Sigmoid colon (tissue), 7 donors: Measurements from ENCODE around the gene CHCHD6. TPM values are rescaled to one million over a fixed set of nuclear protein-coding genes. Genes with fewer than 3 reads are reported as not detected.

Experiments used
- DNase-seq: peaks from one replicate; pipeline ENCODE4 v3.0.0-alpha.2; 2019
- H3K27ac ChIP-seq, 4 donors: fragments of 200-600 bp; sonication (generic); one replicate each; pipeline ENCODE4 v1.5.1; 2016 to 2019; ENCODE audit warnings: mild to moderate bottlenecking in 1 of 4
- H3K27me3 ChIP-seq, 3 donors: fragments of 200-600 bp; sonication (generic); one replicate each; pipeline ENCODE4 v1.5.1; 2019; ENCODE audit warnings: mild to moderate bottlenecking in 1 of 3
- H3K36me3 ChIP-seq, 4 donors: fragments of 200-600 bp; sonication (generic); one replicate each; pipeline ENCODE4 v1.5.1; 2016 to 2019
- H3K4me1 ChIP-seq, 4 donors: fragments of 200-600 bp; sonication (generic); one replicate each; pipeline ENCODE4 v1.5.1; 2017 to 2019
- H3K4me3 ChIP-seq, 4 donors: fragments of 200-600 bp; sonication (generic); one replicate each; pipeline ENCODE4 v1.5.1; 2017 to 2019; ENCODE audit warnings: mild to moderate bottlenecking in 2 of 4, moderate library complexity in 1 of 4
- H3K9me3 ChIP-seq, 4 donors: fragments of 200-600 bp in 3 of 4; sonication (generic) in 3 of 4; one replicate each; pipeline versions ENCODE4 v1.5.1 to v1.6.1; 2013 to 2019
- CTCF ChIP-seq, 4 experiments: fragments of 450-650 bp in 3 of 4; fragments of 200-600 bp in 1 of 4; IDR thresholded peaks; one replicate each; pipeline ENCODE4 v1.5.1; 2016 to 2019; ENCODE audit warnings: antibody characterized with exemption in 4 of 4, mild to moderate bottlenecking in 3 of 4, moderate library complexity in 2 of 4
- EP300 ChIP-seq, 4 donors: sonication (generic); formaldehyde crosslinking; IDR thresholded peaks; one replicate each; pipeline ENCODE4 v1.6.1; 2017; ENCODE audit warnings: antibody characterized with exemption in 4 of 4
- POLR2A ChIP-seq, 2 donors: fragments of 450-650 bp; IDR thresholded peaks; one replicate each; pipeline ENCODE4 v1.6.1; 2016; ENCODE audit warnings: antibody characterized with exemption in 2 of 2, mild to moderate bottlenecking in 2 of 2, moderate library complexity in 2 of 2
- POLR2AphosphoS5 ChIP-seq, 4 donors: sonication (generic); formaldehyde crosslinking; IDR thresholded peaks; one replicate each; pipeline ENCODE4 v1.6.1; 2017; ENCODE audit warnings: antibody characterized with exemption in 4 of 4
- WGBS, 2 donors: extraction: QIAGEN DNeasy Blood & Tissue Kit; methylation state at CpG; one replicate each; pipeline ENCODE4 v1.1.7; 2013; 5-methylcytosine and 5-hydroxymethylcytosine counted together
- intact Hi-C: fragments of 100-400 bp; cut with DNase I; formaldehyde crosslinking; loops from one replicate; pipeline ENCODE4 v1.15.1; 2023
- polyA plus RNA-seq, 3 donors: library from polyadenylated mRNA; stranded (reverse); fragments of 200-250 nt; gene quantifications; one replicate each; pipeline ENCODE4 v1.2.3, GENCODE V29; 2013
- total RNA-seq, 4 donors: library from RNA; depleted of rRNA; stranded (reverse); fragments of >200 nt; gene quantifications; one replicate each; pipeline ENCODE4 v1.1.0, GENCODE V29; 2016
- donor health status: healthy with polysubstance abuse.
- donor health status: Bipolar disorder and iron deficiency.
- donor health status: healthy.

Gene CHCHD6
- total and polyA plus RNA-seq, 7 donors, result 8.0 to 20.9 (median 14.4) TPM

- Histone ChIP-seq H3K4me3 (no peak overlapping the region), H3K27ac (no peak overlapping the region), H3K9me3 (peaks cover 0 to 7% (median 0%) of the 10 kb centered on the region in 4 donors), H3K4me1 (peaks cover 0 to 8% (median 0%) of the 10 kb centered on the region in 4 donors), H3K27me3 (no peaks in the 10 kb centered on the region), H3K36me3 (peaks cover 0 to 3% (median 2%) of the 10 kb centered on the region in 4 donors)
- intact Hi-C loops, result no loop called here
- DNase-seq, result no peak
- WGBS, 2 donors, result 93 to 96% methylated on average over 5 of the region's 5 CpGs
- TF ChIP-seq CTCF (IDR thresholded peaks at IDR 0.05), result no peak
- TF ChIP-seq POLR2A (IDR thresholded peaks at IDR 0.05), result no peak
- TF ChIP-seq POLR2AphosphoS5 (IDR thresholded peaks at IDR 0.05), result no peak
- no peak for TF ChIP-seq EP300 (IDR thresholded peaks at IDR 0.05)
These were observed 38.0 kb downstream of the CHCHD6 start for GRCh38 chr3:126742057-126742456.

GRCh38 chr3:126743350-126743749, 39.3 kb downstream of the CHCHD6 start:
- no peak for DNase-seq
- Histone ChIP-seq H3K4me3 (no peak overlapping the region), H3K36me3 (peaks cover 0 to 3% (median 0%) of the 10 kb centered on the region in 4 donors), H3K9me3 (peaks cover 0 to 7% (median 0%) of the 10 kb centered on the region in 4 donors), H3K4me1 (peaks cover 0 to 8% (median 0%) of the 10 kb centered on the region in 4 donors), H3K27me3 (no peaks in the 10 kb centered on the region), H3K27ac (no peak overlapping the region)
- 93 to 94% methylated on average over 5 of the region's 5 CpGs for WGBS, 2 donors
- no peak for TF ChIP-seq CTCF (IDR thresholded peaks at IDR 0.05)
- intact Hi-C loops, result no loop called here

GRCh38 chr3:126743781-126744180, 39.7 kb downstream of the CHCHD6 start:
- peaks cover 0 to 3% (median 0%) of the 10 kb centered on the region in 4 donors for H3K36me3 ChIP-seq
- peaks cover 0 to 7% (median 0%) of the 10 kb centered on the region in 4 donors for H3K9me3 ChIP-seq
- H3K4me3 ChIP-seq, result no peak overlapping the region
- peaks cover 0 to 8% (median 0%) of the 10 kb centered on the region in 4 donors for H3K4me1 ChIP-seq
- intact Hi-C loops, result no loop called here
- WGBS, 2 donors, result 95 to 97% methylated on average over 5 of the region's 5 CpGs
- no peaks in the 10 kb centered on the region for H3K27me3 ChIP-seq
- DNase-seq, result no peak
- TF ChIP-seq CTCF (IDR thresholded peaks at IDR 0.05), result no peak
- no peak for TF ChIP-seq POLR2AphosphoS5 (IDR thresholded peaks at IDR 0.05)
- TF ChIP-seq POLR2A (IDR thresholded peaks at IDR 0.05), result no peak
- no peak for TF ChIP-seq EP300 (IDR thresholded peaks at IDR 0.05)
- no peak overlapping the region for H3K27ac ChIP-seq

GRCh38 chr3:126745760-126746394, 41.8 kb downstream of the CHCHD6 start:
- DNase-seq, result no peak
- peaks cover 0 to 8% (median 0%) of the 10 kb centered on the region in 4 donors for H3K4me1 ChIP-seq
- 66 to 89% methylated on average over 6 of the region's 6 CpGs for WGBS, 2 donors
- H3K36me3 ChIP-seq, result no peaks in the 10 kb centered on the region
- intact Hi-C loops, result no loop called here
- no peak for TF ChIP-seq EP300 (IDR thresholded peaks at IDR 0.05)
- TF ChIP-seq CTCF (IDR thresholded peaks at IDR 0.05), result no peak
- no peak for TF ChIP-seq POLR2AphosphoS5 (IDR thresholded peaks at IDR 0.05)
- TF ChIP-seq POLR2A (IDR thresholded peaks at IDR 0.05), result no peak
- H3K4me3 ChIP-seq, result no peak overlapping the region
- no peak overlapping the region for H3K27ac ChIP-seq
- no peaks in the 10 kb centered on the region for H3K9me3 ChIP-seq
- H3K27me3 ChIP-seq, result no peaks in the 10 kb centered on the region
